GM19043 (cell line): Measurements from ENCODE around the gene CD300LG.
"Not testable (repeated sequence)": the region's sequence is repeated elsewhere in the genome, so short reads cannot be mapped to it uniquely, and the experiment has no call there.

ENCODE experiments used
- ATAC-seq: cut with Tn5 transposase; IDR thresholded peaks from one replicate; pipeline ENCODE4 v1.9.1; 2021; ENCODE audit warnings: low read depth; ENCODE audit not compliant: unreplicated experiment

The CD300LG gene, protein sequence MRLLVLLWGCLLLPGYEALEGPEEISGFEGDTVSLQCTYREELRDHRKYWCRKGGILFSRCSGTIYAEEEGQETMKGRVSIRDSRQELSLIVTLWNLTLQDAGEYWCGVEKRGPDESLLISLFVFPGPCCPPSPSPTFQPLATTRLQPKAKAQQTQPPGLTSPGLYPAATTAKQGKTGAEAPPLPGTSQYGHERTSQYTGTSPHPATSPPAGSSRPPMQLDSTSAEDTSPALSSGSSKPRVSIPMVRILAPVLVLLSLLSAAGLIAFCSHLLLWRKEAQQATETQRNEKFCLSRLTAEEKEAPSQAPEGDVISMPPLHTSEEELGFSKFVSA

DNA sequence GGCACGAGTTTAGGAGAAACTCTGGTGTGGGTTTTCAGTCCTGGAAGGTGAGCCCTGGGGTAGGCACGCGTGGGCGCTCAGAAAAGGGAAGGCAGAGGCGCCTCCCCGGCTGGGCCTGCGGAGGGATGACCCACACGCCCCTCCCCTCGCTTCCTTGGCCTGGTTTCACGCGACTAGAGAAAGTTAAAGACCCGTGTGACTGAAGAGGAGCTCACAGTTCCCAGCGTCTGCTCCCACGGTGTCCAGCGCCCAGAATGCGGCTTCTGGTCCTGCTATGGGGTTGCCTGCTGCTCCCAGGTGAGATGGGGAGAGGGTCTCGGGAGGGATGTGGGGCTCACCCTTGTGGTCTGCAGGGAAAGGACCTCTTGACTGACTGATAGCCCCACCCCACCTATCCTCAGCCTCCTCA is at the start of gene CD300LG:
CD300LG (plus strand) TSS at position 214 of the 409 bp plus-strand sequence; CDS start at position 255, 41 bp downstream.
- no peak for ATAC-seq

DNA sequence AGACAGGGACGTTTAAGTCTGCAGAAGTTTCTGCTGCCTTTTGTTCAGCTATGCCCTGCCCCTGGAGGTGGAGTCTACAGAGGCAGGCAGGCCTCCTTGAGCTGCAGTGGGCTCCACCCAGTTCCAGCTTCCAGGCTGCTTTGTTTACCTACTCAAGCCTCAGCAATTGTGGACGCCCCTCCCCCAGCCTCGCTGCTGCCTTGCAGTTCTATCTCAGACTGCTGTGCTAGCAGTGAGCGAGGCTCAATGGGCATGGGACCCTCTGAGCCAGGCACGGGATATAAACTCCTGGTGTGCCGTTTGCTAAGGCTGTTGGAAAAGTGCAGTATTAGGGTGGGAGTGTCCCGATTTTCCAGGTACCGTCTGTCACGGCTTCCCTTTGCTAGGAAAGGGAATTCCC is 49.0 kb upstream of the CD300LG start:
- not testable (repeated sequence) for ATAC-seq

DNA sequence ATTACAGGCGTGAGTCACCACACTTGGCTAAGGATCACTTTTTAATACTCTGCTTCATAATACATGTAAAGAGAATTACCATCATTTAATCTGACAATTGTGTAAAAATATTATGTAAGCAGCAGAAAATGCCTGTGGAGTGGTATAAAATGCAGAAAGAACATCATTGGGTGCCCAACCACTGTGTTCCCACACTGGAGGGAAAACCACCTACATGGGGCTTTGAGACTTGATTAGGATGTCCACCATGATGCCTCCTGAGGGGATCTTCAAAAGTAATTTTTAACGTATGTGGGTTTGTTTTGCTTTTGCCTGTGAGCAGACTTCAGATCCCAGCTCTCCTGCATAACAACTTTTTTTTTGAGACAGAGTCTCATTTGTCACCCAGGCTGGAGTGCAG is 47.9 kb upstream of the CD300LG start:
- ATAC-seq: no peak

DNA sequence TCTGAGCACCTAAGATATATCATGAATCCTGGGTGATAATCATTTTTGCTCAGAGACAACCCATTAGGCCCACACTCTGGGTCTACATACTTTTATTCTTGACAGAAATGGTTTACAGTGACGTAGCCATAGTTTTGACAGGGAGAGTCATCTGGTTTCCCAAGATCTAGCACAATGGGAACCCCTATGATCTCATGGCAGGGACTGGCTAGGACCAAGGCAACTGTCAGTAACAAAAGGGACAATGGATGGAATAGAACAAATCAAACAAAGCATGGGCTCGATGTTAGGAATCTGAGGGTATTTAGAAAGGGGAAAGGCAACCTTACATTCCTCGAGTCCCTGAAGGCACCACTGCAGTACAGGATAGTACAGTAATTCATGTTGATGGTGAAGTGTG is 46.2 kb upstream of the CD300LG start:
- ATAC-seq: no peak

DNA sequence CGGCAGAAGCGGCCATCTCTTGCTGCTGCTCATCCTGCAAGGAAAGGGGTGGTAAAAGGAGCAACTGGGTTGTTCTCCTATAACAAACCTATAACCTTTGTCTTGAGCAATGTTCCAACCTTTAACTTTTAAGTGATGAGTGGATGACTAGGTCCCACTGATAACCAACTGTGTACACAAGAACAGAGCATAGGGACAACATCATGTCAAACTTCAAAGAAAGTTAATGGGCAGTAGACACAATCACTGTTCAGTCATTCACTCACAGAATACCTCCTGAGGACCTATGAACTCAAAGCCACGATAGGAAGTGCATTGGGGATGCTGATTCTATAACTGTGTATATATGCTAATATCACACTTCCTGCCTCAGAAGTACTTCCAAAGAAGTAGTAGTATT is 45.1 kb upstream of the CD300LG start:
- no peak for ATAC-seq

DNA sequence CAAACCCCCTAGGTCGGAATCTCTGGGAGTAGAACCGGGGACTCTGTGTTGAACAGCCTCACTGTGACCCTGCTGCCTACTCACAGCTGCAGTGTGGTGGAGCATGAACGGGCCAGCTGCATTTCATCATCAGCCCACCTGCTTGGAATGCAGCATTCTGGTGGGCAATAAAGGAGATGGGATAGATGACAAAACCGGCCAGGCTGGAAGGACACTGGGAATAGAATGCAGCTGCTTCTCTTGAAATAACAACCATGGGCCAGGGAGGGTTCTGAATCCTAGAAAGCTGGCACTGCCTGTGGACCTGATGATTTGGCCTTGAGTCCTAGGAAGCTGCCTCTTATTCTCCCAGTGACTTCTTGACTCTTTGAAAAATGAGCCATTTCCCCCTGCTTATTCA is 43.2 kb upstream of the CD300LG start:
- no peak for ATAC-seq

DNA sequence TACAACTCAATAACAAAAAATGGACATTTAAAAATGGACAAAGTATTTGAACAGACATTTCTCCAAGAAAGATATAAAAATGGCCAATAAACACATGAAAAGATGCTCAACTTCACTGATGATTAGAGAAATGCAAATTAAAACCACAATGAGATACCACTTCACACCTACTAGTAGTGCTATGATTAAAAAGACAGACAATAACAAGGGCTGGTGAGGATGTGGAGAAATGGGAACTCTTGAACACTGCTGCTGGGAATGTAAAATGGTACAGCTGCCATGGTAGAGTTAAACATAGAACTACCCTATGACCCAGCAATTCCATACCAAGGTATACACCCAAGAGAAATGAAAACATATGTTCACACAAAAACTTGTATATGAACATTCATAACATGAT is 41.9 kb upstream of the CD300LG start:
- no peak for ATAC-seq

DNA sequence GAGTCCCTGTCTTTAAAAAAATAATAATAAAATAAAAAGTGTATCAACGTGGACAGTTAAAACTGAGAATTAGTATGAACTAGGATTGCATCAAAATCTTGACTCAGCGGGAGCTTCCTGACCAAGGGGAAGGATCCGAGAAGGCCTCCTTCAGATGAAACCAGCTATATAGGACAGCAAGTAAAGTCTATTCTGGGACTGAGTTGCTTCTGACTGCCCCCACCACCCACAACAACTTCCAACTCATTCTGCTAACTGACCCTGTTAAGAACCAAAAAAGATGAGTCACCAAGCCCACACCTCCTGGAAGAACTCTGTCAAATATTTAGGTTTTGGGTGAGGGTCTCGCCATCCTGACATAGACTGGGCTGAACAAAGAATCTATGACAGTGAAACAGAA is 38.9 kb upstream of the CD300LG start:
- ATAC-seq: no peak

DNA sequence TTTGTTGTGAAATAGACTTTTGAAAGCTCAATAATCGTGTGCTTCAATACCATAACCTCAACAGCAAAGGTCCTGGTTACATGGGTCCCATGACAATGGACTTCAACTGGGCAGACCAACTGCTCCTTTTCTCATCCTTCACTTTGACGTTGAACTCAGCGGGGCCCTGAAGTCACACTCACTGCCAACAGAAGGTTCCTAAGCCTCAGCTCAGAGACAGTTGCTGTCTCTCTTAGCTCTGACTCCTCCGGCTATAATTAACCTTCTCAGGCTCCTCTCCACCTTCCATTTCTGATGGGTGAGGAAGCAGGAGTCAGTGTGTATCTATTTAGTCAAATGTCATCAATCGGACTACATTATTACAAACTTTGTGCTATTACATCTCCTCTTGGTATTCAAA is 37.9 kb upstream of the CD300LG start:
- no peak for ATAC-seq

DNA sequence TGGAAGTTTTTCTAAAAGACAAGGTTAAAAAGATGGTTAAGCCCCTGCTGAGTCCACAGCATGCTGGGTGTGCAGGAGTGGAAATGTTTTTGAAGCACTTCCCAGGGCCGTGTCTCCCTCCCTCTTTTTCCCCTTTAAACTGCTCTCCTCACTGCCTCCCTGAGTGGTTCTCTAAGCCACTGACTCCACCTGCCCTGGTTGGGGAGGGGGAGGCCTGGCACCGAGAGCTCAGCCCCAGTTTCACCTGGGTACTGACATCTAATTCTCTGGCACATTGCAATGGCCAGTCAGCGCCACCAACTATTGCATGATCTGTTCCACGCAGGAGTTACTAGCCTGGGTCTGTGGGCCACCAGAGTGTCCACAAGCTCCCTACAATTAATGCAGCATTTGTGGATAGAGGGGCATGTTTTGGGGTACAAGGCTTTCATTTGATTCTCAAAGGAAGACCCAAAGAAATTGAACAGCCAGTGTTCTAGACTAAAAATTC is 36.7 kb upstream of the CD300LG start:
- ATAC-seq: no peak

DNA sequence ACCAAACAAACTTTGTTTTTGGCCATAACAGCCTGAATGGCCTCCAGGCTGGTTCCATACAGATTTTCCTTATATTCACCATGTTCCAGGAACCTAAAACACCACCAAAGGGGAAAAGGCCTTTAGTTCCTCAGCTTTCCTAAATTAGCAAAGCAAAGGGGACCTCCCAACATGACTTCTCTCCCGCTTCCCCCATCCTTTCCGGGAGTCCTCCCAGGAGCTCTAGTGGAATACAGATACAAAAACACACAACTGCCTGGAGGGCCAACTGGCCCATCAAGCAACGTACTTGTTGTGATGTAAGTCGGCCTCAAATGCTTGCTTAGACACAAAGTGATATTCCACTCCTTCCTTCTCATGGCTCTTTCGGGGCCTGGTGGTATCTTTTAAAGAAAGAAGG is 36.2 kb upstream of the CD300LG start:
- no peak for ATAC-seq

DNA sequence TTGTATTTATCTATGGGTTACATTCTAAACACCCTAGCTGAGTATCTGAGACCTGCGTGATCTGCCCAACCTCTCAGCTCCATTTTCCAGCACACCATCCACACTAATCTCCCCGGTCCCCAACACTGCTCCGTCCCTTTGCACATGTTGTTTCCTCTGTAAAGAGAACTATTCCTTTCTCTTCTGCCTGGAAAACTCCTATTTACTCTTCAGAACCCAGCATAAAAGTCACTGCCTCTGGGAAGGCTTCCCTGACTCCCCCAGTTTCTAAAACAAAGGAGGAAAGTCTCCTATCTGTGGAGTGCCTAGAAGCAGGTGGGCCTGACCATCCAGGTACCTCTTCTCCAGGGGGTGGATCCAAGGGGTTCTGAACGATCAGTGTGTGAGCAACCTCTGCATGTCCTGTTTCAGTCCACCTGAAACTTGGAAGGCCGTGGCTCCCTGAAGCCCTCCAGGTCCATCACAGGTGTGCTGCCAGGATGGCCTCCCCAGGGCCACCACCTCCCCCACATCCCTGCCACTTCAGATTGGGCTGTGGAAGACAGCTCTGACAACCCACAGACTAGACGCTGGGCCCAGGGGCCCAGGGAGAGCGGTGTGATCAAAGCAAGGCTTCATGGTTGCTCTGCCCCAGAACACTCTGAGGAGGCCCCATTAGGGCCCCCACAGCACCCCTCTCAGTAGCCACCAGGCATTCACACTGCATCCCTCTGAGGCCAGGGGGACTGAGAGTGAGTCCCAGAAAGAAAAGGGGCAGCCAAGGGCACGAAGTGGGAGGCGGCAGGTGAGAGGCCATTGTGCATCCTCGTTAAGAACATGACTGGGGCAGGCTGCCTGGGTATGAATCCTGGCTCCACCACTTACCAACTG is 34.3 kb upstream of the CD300LG start:
- no peak for ATAC-seq

DNA sequence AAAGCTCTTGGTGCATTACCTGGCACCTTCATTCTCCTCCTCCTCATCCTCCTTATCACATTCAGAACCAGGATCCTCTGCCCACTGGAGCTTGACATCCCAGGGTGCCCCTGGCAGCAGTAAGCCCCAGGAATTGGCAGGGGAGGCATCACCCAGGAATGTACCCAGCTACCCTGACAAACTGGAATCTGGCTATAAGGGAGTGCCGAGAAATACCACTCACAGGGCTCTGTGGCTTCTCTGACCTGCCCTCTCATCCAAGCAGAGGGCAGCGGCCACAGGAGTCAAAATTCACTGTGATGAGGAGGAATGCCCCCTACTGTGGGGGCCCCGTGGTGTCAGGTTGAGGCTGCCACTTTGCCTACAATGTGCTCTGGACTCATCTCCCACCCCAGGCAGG is 33.6 kb upstream of the CD300LG start:
- no peak for ATAC-seq

DNA sequence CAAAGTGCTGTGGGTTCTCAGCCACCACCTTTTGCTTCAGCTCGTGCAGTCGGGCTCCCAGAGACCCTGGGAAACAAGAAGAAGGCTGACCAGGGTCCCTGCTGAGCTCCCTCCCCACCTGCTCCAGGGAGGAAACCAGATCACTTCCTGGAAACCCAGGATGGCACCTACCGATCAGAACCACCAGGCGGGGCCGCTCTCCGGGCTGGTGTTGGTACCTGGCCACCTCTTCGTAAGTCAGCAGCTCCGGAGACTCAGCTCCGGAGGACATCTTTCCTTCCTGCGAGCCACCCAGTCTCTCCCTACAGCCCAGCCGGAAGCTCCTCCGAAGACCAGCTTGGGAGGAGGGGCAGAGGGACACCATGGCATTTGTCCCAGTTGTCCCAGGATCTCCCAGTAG is 33.0 kb upstream of the CD300LG start:
- ATAC-seq: no peak

DNA sequence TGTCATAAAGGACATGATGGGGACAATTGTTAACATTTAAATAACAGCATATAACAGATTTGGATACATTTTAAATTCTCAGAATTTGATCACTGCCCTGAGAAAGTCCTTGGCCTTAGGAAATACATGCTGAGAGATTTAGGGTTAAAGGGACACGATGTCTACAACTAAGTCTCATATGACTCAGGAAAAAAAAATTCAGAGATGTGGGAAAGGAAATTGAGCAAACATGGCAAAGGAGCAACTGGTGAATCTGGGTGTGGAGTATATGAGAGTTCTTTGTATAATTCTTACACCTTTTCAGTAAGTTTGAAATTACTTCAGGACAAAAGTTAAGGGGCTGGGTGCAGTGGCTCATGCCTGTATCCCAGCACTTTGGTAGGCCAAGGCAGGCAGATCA is 32.3 kb upstream of the CD300LG start:
- ATAC-seq: no peak

DNA sequence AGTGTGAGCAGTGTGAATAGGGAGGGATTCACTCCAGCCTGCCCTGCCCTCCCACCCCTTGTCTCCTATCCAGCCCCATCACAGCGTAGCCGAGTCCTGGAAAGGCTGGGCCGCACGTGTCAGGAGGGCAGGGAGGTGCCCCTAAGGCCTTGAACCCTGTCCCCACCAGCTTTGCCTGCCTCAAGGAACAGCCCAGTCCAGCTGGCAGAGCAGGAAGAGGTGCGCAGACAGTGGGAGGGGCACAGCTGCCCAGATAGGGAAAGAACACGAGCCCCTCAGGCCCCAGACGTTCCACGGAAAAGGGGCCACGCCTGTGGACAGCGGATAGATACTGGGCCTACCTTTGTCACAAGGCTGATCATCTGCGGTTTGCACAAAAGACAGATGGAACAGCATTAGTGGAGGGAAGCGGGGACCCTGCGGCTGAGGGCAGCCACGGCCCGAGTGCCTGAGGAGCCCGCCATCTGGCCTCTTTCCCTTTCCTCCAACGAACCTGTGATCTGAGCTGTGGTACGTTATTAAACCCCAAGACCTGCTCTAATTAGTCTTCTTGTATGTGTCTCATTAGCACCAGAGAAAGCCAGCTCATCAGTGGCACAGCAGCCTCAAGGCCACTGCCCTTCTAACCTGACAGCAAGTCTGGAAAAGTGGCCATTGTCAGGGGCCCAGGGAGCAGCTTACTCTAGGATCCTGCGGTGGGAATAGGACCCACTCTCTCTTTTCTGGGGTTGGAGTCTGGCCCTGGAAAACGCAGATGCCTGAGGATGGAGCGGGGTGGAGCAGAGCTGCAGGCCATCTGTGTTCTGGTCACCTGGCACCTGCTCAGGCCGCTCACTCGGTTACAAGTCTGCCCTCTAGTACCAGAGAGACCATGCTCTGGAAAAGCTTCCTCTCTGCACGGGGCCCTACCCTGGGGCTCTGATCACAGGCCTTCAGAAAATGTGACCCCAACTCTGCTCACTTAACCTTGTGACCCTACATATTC is 30.3 kb upstream of the CD300LG start:
- ATAC-seq: no peak

DNA sequence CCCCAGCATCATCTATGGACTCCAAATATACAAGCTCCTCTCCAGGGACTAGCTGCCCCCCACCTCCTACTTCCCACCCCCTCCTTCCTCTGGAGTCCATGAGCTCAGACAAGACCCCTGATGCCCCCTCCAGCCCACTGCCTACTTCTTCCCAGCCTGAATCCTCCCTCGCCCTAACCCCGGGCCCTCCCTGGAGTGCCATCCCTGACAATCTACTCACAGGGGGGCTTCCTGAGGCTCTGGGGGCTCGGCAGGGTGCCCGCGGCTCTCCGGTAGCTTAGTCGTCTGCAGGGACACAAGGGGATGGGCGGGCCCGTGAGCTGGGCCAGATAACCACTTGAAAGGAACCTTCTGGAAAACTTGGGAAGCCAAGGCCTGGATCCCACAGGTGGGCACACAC is 29.1 kb upstream of the CD300LG start:
- no peak for ATAC-seq

DNA sequence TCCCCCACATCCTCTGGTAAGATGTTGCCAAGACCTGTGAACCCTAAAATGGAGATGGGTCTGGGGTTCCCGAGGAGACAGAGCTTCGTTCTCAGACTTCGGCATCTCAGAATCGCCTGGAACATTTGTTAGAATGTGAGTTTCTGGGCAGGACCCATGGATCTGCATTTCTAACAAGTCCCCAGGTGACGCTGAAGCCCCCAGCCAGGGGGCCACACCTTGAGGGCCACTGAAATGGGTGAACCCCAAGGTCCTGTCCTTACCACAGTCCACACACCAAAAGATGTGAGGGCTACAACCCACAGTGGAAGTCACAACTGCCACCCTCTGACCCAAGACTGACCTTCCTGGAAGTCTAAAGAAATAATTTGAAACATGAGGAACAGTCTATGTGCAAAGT is 28.0 kb upstream of the CD300LG start:
- ATAC-seq: no peak

DNA sequence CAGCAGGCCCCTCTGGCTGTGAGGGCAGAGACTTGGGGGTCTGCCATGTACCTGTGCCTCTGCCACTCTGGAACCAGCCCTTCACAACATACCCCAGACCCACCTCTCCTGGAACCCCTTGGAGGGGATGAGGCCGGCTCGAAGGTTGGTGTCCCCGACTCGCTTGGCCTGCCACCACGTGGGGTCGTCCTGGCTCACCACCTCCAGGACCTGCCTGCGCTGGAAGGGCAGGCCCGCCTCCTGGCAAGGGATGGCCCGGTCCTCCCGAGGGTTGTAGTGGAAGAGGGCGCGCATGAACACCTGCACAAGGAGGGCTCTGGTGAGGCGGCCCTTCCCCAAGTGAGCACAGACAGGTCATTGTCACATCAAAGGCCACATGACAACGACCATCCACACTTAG is 26.2 kb upstream of the CD300LG start:
- no peak for ATAC-seq

DNA sequence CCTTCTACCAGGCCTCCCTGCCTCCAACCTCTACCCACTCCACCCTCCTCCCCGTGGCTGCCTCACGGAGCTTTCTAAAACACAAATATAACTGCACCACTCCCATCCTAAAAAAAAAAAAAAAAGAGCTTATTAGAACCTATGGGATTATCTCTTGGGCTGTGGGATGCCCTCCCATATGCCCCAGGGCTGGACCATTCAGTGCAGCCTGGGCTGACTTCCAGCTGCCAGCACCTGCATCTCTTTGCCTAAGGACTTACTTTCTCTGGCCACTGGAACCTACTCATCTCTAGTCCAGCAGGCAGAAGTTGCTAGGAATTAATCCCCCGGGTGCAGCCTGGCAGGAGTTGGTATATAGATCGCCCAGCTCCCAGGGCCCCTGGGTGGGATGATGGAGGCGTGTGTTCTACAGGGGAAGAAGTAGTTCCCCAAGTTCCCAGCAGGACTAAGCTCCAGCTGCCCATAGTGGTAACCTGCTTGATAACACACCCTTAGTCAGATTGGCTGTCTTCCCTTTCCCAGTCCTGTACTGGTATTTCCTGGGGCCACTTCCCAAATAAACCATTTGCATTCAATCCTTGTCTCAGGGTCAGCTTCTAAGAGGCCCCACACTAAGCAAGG is 24.3 kb upstream of the CD300LG start:
- no peak for ATAC-seq
